Subcutaneous adipose tissue (tissue), 4 donors: Measurements from ENCODE around the gene JMJD6. TPM values are rescaled to one million over a fixed set of nuclear protein-coding genes. Genes with fewer than 3 reads are reported as not detected.

Source experiments
- CTCF ChIP-seq: fragments of 450-650 bp; IDR thresholded peaks from one replicate; pipeline ENCODE4 v1.5.1; 2016; ENCODE audit warnings: low read depth, mild to moderate bottlenecking, control low read depth, antibody characterized with exemption, moderate library complexity
- total RNA-seq, 4 donors: library from RNA; depleted of rRNA; stranded (reverse); fragments of >200 nt; gene quantifications; one replicate each; pipeline ENCODE4 v1.1.0, GENCODE V29; 2016

The JMJD6 gene
- total RNA-seq, 4 donors from 2014 or later: 17.5 to 21.8 (median 18.8) TPM

- TF ChIP-seq CTCF: no peak
These were observed 25.6 kb upstream of the JMJD6 start for GRCh38 chr17:76752006-76752405.

GRCh38 chr17:76751416-76751993, 25.1 kb upstream of the JMJD6 start:
- TF ChIP-seq CTCF: no peak

- TF ChIP-seq CTCF: no peak
These were observed 22.3 kb upstream of the JMJD6 start for GRCh38 chr17:76748657-76749056.

- no peak for TF ChIP-seq CTCF
These were observed 21.4 kb upstream of the JMJD6 start for GRCh38 chr17:76747716-76748363.

- TF ChIP-seq CTCF: no peak
These were observed 18.3 kb upstream of the JMJD6 start for GRCh38 chr17:76744747-76745146.

GRCh38 chr17:76742958-76743357, 16.6 kb upstream of the JMJD6 start:
- TF ChIP-seq CTCF: no peak

- no peak for TF ChIP-seq CTCF
These were observed 14.1 kb upstream of the JMJD6 start for GRCh38 chr17:76740329-76741118.
